ENCODE results near the gene KIR2DL3.
"Not testable (repeated sequence)": the region's sequence is repeated elsewhere in the genome, so short reads cannot be mapped to it uniquely, and the experiment has no call there.

KIR2DL3 gene

GRCh38 chr19:54744080-54744479 lies 5.8 kb downstream of the KIR2DL3 start:
- not testable (repeated sequence) for DNase-seq

- DNase-seq: not testable (repeated sequence)
Observed at GRCh38 chr19:54747614-54748322, 9.5 kb downstream of the KIR2DL3 start.

GRCh38 chr19:54750276-54750675 lies 12.0 kb downstream of the KIR2DL3 start:
- DNase-seq: not testable (repeated sequence)

DNA sequence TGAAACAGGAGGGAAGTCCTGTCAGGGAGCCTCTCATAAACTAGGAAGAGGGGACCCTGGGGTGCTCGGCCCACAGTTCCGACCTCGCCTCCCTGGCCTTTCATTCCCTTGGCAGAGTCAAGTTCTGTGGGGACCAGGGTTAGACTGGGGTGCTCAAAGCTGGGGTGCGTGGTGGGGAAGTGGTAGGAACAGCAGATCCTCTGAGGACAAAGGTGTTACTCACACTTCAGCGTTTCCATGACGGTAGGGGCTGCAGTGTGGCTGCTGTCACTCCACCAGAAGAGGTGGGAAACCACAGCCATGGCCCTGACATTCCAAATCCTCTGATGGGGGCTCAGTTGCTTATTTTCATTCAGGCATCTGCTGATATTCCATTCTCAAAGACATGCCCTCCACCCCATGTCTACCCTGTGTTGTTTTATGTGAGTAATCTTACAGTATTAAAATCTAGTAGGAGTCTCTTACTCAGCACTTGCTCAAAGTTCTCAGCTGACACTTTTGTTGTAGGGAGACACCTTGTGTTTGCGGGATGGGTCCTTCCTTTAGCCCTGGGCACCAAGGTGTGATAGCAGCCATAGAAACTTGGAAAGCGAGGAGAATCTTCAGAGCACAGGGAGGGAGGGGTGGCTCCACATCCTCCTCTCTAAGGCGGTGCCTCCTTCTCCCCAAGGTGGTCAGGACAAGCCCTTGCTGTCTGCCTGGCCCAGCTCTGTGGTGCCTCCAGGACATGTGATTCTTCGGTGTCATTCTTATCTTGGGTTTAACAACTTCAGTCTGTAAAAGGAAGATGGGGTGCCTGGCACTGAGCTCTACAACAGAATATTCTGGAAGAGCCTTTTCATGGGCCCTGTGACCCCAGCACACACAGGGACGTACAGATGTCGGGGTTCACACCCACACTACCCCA lies 18.1 kb downstream of the KIR2DL3 start:
- DNase-seq: not testable (repeated sequence)

- not testable (repeated sequence) for DNase-seq
Observed at GRCh38 chr19:54758577-54758976, 20.3 kb downstream of the KIR2DL3 start.

DNA sequence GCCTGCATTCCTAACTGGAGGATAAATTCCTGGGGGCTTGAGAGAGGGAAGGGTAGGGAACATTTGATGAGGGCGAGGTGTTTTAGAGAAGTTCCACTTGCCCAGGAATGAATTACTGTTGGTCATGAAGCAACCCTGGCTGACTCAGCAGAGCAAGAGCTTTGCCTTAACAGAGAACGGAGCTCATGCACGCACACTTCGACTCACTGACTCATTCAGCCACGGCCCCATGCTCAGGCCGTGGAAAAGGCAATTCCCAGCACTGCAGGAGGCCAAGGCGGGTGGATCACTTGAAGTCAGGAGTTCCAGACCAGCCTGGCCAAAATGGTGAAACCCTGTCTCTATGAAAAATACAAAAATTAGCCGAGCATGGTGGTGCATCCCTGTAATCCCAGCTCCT lies 25.9 kb downstream of the KIR2DL3 start:
- not testable (repeated sequence) for DNase-seq

DNA sequence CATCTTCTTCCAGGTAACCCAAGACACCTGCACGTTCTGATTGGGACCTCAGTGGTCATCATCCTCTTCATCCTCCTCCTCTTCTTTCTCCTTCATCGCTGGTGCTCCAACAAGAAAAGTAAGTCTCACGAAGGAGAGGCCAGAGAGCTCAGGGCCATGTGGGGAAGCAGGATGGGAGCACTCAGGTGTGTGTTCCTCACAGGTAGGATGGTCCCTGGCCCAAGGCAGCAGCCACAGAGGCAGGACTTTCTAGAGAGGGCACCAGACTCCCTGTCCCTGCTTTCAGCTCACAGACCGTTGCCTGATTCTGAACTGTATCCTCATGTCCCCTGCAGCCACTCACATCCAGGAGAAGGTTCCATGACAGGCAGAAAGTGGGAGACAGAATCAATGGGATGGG lies 28.2 kb downstream of the KIR2DL3 start:
- DNase-seq: not testable (repeated sequence)

DNA sequence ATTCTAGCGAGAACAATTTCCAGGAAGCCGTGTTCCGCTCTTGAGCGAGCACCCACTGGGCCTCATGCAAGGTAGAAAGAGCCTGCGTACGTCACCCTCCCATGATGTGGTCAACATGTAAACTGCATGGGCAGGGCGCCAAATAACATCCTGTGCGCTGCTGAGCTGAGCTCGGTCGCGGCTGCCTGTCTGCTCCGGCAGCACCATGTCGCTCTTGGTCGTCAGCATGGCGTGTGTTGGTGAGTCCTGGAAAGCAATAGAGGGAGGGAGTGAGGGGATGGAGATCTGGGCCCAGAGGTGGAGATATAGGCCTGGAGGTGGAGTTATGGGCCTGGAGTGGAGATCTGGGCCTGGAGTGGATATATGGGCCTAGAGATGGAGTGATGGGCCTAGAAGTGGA lies 31.3 kb downstream of the KIR2DL3 start, which contains the start of gene KIR2DL1:
KIR2DL1 (plus strand) TSS at position 148 of the 400 bp plus-strand sequence; CDS start at position 206, 58 bp downstream.
- not testable (repeated sequence) for DNase-seq

GRCh38 chr19:54770511-54770910 lies 32.2 kb downstream of the KIR2DL3 start:
- not testable (repeated sequence) for DNase-seq

GRCh38 chr19:54771018-54771960 lies 33.0 kb downstream of the KIR2DL3 start:
- DNase-seq: not testable (repeated sequence)

- DNase-seq: not testable (repeated sequence)
Observed at GRCh38 chr19:54772666-54773065, 34.4 kb downstream of the KIR2DL3 start.

- DNase-seq: not testable (repeated sequence)
Observed at GRCh38 chr19:54775095-54775815, 36.9 kb downstream of the KIR2DL3 start.

- not testable (repeated sequence) for DNase-seq
Observed at GRCh38 chr19:54775830-54776229, 37.5 kb downstream of the KIR2DL3 start.

DNA sequence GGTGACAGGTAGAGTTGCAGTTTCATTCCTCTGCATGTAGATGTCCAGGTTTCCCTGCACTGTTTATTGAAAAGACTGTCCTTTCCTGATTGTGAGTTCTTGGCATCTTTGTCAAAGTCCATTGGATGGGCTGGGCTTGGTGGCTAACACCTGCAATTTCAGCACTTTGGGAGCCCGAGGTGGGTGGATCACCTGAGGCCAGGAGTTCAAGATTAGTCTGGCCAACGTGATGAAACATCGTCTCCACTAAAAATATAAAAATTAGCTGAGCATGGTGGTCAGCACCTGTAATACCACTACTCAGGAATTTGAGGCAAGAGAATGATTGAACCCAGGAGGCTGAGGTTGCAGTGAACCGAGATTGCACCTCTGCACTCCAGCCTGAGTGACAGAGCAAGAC lies 39.5 kb downstream of the KIR2DL3 start:
- not testable (repeated sequence) for DNase-seq

DNA sequence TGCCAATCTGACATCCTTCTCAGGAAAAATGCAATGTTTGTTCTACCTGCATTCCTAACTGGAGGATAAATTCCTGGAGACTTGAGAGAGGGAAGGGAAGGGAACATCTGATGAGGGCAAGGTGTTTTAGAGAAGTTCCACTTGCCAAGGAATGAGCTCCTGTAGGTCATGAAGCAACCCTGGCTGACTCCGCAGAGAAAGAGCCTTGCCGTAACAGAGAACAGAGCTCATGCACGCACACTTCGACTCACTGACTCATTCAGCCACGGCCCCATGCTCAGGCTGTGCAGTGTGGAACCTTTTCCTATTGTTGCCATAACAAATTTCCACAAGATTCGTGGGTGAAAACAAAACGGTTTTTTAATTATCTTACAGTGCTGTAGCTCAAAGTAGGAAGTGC lies 40.6 kb downstream of the KIR2DL3 start:
- DNase-seq: not testable (repeated sequence)

DNA sequence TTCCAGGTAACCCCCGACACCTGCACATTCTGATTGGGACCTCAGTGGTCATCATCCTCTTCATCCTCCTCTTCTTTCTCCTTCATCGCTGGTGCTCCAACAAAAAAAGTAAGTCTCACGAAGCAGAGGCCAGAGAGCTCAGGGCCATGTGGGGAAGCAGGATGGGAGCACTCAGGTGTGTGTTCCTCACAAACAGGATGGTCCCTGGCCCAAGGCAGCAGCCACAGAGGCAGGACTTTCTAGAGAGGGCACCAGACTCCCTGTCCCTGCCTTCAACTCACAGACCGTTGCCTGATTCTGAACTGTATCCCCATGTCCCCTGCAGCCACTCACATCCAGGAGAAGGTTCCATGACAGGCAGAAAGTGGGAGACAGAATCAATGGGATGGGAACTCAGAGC lies 44.6 kb downstream of the KIR2DL3 start:
- DNase-seq: not testable (repeated sequence)

DNA sequence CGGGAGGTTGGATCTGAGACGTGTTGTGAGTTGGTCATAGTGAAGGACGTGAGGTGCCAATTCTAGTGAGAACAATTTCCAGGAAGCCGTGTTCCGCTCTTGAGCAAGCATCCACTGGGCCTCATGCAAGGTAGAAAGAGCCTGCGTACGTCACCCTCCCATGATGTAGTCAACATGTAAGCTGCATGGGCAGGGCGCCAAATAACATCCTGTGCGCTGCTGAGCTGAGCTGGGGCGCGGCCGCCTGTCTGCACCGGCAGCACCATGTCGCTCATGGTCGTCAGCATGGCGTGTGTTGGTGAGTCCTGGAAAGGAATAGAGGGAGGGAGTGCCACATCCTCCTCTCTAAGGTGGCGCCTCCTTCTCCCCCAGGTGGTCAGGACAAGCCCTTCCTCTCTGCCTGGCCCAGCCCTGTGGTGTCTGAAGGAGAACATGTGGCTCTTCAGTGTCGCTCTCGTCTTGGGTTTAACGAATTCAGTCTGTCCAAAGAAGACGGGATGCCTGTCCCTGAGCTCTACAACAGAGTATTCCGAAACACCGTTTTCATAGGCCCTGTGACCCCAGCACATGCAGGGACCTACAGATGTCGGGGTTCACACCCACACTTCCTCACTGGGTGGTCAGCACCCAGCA lies 47.9 kb downstream of the KIR2DL3 start:
- DNase-seq: not testable (repeated sequence)

GRCh38 chr19:54788154-54788553 lies 49.8 kb downstream of the KIR2DL3 start:
- not testable (repeated sequence) for DNase-seq

DNA sequence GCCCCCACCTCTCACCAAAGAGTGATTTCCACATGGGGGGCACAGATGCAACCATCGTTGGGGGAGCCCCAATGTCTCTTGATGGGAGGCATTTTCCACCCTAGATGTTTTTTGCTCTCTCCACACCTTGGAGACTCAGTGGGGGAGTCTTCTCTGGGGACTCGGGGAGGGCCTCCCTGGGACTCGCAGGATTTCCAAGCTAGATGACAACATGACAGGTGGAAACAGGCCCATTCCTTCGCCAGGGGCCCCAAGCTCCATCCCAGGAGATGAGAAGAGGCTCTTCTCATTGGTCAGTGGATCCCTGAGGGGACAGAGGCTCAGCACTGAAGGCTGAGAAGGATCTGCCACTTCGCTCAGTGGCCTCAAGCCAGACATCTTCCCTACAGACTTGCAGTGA lies 52.4 kb downstream of the KIR2DL3 start:
- DNase-seq: no peak

- no peak for DNase-seq
Observed at GRCh38 chr19:54791476-54791875, 53.2 kb downstream of the KIR2DL3 start.

DNA sequence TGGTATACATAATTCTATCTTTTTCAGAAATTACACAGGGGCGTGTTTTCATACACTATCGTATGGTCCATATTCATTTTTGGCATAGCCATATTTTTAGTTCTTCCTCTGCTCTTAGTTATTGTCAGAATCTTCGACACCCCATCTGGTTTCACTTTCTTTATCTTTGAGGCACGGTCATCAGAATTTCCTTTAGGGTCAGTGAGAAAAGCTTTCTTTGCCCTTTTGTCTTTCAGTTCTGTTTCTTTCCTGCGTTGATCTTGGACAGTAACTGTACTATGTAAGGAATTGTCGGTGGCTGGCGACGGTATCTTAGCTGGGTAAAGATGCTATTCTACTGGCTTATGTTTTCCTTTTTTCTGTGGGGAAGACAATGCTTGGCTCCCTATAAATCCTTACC lies 54.5 kb downstream of the KIR2DL3 start:
- no peak for DNase-seq
